HuH-7.5 (cell line): ENCODE data around the gene LRRTM4.
"Not testable (repeated sequence)": the region's sequence is repeated elsewhere in the genome, so short reads cannot be mapped to it uniquely, and the experiment has no call there.

Experiments used
- DNase-seq: peaks from one replicate; pipeline ENCODE4 v3.0.0; 2011; ENCODE audit warnings: low spot score

LRRTM4 gene

GRCh38 chr2:76737607-76738006, 784.6 kb downstream of the LRRTM4 start:
- DNase-seq = no peak

GRCh38 chr2:76733736-76734135, 788.4 kb downstream of the LRRTM4 start:
- no peak for DNase-seq

GRCh38 chr2:76731157-76731556, 791.0 kb downstream of the LRRTM4 start:
- no peak for DNase-seq

- no peak for DNase-seq
These were observed 792.2 kb downstream of the LRRTM4 start for GRCh38 chr2:76730021-76730420.

GRCh38 chr2:76721226-76721625, 801.0 kb downstream of the LRRTM4 start:
- DNase-seq = no peak

- DNase-seq = no peak
These were observed 808.9 kb downstream of the LRRTM4 start for GRCh38 chr2:76713312-76713711.

- DNase-seq = no peak
These were observed 810.7 kb downstream of the LRRTM4 start for GRCh38 chr2:76711490-76711889.

GRCh38 chr2:76700894-76701293, 821.3 kb downstream of the LRRTM4 start:
- no peak for DNase-seq

GRCh38 chr2:76697998-76698713, 824.0 kb downstream of the LRRTM4 start:
- not testable (repeated sequence) for DNase-seq
